CMK (cell line): ENCODE measurements around the gene ZNF414.

Source experiments
- DNase-seq: peaks from one replicate; pipeline ENCODE4 v3.0.0-alpha.2; 2010; ENCODE audit warnings: low read depth

ZNF414 gene

DNA sequence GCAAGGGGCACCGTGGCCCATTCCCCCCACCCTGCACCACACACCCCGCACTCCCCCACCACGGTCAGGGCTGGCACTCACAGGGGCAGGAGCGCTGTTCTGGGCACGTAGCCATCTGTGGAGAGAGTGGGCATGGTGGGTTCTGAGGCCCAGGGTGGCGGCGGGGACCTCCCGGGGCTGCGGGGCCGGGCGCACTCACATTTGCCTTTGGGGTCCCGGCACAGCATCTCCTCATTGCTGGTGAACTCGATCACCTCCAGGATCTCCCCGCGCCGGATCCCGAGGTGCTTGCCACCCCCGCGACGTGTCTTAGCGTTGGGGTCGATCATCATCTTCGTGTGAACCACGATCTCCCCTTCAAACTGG, 23.6 kb downstream of the ZNF414 start:
- DNase-seq: no peak

DNA sequence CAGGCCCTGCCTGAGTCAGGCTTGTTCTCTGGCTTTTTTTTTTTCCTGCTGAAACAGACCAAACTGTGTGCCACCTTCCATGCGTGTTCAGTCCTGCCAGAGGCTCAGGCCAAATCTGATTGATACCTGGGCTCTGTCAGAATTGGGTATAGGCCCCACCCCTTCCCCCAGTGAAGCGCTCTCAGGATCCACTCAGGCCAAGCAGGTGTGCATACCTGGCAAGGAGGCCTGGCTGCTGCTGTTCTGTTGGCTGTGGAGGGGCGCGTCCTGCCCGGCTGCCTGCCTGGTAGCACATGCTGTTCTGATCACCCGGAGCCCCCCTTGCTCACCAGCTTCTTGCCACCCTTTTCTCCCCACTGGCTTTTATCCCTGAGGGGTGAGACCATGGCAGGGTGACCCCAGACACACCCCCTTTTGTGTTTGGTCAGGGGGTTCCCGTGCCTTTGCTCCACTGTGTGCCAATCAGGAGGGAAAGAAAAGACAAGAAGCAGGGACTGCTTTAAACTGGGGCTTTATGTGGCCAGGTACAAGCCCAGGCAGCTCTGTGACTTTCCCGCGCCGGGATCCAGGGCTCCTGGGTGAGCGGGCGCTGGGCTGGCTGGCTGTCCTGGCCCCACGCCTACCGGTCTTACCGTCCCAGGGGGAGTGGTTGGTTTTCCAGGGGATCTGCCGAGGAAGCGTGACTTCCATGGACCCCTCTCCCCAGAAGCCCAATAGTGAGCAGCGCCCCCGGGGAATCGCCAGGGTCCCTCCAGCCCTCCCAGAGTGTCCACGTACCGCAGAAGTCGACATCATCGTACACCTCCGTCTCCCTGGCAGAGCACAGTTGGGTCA, 24.2 kb downstream of the ZNF414 start:
- no peak for DNase-seq

DNA sequence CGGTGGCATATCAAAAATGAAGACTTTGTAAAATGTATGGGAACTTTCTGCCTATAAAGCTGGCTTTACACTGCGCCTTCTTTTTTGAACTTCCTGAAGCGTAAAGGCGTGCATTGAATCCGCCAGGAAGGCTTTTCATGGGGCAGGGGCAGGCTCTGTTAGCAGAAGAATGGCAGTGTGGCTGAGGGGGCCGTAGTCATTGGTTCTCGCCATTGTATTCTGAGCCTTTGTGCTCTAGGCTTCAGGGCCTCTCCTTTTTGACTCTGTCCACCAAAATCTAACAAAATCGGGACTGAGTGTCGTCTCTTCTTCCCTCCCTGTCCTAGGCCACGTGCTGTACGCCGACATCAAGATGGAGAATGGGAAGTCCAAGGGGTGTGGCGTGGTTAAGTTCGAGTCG, 25.6 kb downstream of the ZNF414 start:
- no peak for DNase-seq

DNA sequence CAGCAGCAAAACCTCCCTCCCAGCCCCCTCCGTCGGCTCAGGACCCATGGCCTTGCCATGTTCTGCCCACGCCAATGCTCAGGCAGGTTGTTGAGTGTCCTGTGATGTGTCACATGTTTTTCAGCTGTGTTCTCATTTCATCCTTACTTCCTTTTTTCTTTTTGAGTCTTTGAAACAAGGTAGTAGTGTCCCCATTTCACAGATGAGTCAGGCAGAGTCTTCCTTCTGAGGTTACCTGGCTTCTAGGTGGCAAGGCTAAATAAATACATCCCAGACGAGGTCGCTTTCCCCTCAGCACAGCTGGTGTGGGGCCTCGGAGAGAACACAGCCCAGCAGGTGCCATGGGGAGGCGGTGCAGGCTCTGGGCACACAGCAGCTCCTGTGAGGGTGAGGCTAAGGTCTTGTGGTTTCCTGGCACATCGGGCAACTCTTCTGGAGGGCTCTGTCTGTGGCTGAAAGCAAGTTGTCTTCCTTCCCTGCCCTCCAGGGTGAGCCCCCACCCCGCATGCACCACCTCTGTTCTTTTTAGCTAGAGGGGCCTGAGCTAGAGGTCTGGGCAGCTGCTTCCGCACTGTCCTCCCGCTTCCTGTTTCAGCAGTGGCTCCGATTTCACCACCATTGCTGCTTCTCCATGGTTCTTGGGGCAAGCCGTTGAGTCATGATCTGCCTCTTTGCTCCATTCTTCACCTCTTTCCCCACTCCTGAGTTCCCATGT, 26.7 kb downstream of the ZNF414 start:
- DNase-seq: no peak

DNA sequence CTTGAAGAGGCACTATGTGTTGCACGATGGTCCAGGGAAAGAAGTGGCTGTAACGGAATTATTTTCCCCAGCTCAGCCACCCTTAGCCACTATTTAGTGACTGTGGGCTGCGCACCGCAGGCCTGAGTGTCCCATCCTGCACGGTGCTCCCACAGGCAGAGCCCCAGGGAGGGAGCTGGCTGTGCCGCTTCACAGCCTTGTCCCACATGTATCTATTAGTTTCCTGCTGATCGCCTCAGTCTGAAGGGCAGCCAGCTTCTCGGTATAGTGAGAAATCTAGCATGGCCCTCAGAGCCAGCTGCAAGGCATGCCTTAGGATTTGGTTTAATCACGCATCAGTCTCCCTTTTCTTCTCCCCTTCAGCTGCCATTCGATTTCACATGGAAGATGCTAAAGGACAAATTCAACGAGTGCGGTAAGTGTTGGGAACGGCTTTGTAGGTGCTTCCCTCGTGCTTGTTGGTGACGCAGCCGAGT, 27.3 kb downstream of the ZNF414 start:
- DNase-seq: no peak

DNA sequence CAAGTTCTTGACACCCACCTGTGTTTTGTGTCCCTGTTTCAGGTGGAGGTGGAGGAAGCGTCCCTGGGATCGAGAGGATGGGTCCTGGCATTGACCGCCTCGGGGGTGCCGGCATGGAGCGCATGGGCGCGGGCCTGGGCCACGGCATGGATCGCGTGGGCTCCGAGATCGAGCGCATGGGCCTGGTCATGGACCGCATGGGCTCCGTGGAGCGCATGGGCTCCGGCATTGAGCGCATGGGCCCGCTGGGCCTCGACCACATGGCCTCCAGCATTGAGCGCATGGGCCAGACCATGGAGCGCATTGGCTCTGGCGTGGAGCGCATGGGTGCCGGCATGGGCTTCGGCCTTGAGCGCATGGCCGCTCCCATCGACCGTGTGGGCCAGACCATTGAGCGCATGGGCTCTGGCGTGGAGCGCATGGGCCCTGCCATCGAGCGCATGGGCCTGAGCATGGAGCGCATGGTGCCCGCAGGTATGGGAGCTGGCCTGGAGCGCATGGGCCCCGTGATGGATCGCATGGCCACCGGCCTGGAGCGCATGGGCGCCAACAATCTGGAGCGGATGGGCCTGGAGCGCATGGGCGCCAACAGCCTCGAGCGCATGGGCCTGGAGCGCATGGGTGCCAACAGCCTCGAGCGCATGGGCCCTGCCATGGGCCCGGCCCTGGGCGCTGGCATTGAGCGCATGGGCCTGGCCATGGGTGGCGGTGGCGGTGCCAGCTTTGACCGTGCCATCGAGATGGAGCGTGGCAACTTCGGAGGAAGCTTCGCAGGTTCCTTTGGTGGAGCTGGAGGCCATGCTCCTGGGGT, 28.2 kb downstream of the ZNF414 start:
- no peak for DNase-seq

DNA sequence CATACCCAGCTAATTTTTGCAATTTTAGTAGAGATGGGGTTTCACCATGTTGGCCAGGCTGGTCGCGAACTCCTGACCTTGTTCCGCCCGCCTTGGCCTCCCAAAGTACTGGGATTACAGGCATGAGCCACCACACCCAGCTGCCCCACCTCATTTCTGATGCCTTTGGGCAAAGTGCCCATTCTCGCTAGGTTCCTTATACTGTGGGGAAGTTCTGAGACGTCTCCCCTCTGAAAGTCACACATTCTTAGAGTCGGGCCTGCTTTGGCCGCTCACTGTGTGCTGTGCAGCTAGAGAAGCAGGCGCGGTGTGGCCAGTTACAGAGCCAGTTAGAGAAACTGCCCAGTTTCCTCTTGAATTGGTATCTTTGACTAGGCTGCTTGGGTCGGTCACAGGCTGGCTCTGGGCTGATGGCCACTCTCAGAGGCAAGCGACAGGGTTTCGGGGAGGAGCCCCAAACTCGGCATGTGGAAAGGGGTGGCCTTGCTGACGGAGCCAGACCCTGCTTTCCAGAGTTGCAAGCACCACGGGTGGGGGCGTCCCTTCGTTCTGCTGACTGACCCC, 29.6 kb downstream of the ZNF414 start:
- no peak for DNase-seq

DNA sequence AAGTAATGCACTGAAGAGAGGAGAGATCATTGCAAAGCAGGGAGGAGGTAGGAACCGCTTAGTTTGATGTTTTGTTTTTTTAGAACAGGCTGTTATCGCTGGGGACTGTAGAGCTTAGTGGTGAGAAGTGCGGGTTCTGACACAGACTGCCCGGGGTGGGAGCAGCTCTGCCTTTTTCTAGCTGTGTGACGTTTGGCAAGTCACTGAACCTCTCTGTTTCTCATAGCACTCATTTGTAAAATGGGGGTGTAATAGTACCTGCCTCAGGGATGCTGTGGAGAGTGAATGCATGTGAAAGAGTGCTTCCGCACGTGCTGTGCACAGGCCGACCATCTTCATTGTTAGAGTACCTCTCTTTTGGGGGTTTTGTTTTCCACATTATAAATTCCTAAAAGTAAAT, 30.8 kb downstream of the ZNF414 start:
- no peak for DNase-seq

DNA sequence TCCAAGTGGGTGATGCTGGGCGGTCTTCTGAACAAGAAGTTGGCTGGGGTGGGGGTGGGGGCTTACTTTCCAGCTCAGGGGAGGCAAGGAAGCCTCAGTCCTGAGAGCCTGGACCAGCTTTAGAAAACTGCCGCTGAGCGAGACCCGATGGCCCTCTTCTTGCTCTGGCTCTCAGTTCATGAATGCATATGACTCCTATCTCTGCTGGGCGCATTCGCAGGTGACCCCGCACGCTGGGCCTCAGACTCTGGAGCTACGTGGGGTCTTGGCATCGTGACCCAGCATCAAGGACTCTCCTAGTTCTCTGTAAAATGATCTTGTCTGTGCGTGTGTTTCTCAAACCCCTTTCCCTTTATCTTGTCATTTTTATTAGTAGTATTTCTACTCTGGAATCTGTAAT, 31.3 kb downstream of the ZNF414 start:
- DNase-seq: no peak

DNA sequence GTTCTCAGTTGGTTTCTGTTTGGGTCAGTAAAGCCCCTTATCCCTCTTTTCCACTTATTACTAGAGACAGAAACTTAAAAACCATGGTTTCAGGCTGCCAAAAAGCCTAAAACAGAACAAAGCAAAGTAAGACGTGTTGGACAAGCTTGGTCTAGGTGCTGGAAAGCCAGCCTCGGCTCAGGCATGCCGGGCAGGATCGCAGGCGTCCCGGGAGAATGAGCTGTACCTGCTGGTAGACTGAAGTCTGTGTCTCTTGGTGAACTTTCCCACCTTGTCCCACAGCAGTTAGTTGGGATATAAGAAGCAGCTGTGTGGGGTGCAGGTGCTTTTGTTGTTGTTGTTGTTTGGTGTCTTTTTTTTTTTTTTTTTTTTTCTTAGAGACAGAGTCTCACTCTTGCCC, 32.4 kb downstream of the ZNF414 start:
- no peak for DNase-seq

DNA sequence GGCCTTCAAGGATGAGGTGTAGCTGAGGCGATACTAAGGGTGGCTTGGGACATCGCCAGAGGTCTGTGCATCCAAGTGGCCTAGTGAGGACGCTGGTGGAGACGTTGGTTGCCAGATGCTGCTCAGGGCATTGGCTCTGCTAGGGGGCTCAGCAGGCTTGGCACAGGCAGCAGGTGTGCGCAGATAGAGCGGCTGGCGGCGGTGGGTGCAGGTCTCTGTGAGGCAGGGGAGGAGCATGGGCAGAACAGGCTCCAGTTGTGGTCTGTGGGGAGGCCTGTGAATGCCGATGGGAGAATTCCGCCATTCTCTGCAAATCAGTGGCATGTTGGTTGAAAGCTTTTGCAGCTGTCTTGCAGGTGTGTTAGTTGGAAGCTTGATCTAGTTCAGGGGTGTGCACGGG, 32.8 kb downstream of the ZNF414 start:
- DNase-seq: no peak

DNA sequence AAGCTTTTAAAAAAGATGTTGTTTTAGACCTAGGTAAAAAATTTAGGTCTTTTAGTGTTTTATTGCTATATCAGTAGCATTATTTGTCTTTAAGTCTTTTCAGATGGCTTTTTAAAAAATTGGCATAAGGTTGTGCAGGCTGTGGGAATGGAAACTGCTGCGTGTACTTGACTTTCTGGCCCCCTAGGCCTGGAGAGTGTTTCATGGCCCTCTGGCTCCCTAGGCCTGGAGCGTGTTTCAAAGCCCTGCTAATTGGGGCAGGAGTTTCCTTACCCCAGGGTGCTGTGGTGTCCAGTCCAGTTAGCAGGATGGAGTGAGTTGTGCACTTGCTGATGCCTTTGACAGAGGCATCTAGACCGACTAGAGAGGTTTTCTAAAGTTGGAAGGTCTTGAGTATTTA, 35.4 kb downstream of the ZNF414 start:
- no peak for DNase-seq

DNA sequence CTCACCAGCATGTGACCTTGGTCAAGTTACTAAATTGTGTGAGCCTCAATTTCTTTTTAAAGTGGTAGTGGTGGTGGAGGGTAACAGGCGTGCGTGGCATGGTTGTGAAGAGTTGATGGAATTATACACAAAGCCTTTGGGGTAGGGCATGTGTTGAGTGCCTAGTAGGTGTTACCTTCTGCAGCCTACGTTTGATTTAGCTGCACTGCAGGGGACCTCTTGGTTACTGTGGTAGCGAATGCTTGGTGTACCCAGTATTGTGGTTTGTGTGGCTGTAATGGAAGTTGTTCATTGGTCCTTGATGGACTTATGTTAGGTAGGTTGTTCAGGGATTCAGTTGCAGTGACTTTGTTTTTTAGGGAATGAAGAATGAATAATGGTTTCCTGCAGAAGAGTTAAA, 36.1 kb downstream of the ZNF414 start:
- no peak for DNase-seq

DNA sequence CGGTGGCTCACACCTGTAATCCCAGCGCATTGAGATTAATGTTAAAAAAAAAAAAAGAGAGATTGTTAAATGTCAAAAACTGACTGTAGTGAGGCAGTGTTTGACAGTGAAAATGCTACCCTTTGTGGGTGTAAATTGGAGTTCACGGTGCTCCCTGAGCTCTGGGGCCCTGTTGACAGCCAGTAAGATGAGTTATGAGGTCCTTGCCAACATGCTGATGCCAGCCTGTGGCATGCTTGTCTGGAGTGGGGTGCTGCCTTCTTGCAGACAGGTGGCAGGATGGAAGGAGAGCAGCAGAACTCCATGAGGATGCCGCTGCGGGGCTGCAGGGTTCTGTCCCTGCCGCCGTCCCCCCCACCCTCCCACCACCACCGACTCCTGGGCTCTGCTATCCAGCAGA, 37.4 kb downstream of the ZNF414 start:
- no peak for DNase-seq

DNA sequence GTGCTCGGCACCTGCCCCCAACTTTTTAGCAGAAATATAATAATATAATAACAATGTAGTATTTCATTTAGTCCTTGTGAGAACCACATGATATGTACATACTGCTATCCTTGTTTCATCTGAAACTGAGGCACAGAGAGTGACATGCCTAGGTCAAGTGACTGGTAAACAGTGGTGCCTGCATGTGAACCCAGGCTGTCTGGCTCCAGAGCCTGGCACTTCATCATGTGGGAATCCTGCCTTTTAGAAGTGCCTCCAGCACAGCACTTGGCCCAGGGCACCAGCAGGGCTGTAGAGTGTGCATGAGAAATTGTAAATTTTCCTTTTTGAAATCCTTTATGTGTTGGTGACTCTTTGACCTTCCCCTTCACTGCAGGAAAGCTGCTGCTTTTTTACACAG, 39.0 kb downstream of the ZNF414 start:
- no peak for DNase-seq

DNA sequence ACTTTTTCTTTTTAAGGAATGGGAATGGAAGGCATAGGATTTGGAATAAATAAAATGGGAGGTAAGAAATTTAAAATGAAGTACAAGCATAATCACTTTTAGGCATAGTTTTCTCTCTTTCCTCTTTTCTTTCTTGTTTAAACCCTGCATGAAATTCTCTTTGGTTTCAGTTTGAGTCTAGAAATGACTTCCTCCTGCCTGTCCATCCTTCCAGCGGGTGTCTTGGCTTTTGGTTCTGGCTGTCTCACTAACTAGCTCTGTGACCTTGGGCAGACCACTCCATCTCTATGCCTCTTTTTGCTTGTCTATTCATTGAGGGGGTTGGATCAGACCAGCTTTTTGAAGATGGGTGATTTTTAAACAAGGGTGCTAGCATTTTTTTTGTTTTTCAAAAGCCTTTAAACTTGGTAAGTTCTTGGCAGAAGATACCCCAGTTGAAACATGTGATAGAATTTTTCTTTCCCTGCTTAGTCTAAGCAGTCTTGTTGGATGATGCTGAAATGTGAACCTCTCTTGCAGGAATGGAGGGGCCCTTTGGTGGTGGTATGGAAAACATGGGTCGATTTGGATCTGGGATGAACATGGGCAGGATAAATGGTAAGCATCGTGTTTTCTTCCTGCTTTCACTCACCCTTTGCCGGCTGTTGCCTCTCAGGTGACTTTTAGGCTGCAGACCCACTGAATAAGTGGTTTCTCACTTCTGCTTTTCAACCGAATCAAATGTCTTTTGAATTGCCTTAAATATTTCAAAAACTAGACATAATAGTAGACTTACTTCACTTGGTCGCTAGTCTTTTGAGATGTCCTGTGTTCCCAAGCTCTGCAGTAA, 40.1 kb downstream of the ZNF414 start:
- DNase-seq: no peak

DNA sequence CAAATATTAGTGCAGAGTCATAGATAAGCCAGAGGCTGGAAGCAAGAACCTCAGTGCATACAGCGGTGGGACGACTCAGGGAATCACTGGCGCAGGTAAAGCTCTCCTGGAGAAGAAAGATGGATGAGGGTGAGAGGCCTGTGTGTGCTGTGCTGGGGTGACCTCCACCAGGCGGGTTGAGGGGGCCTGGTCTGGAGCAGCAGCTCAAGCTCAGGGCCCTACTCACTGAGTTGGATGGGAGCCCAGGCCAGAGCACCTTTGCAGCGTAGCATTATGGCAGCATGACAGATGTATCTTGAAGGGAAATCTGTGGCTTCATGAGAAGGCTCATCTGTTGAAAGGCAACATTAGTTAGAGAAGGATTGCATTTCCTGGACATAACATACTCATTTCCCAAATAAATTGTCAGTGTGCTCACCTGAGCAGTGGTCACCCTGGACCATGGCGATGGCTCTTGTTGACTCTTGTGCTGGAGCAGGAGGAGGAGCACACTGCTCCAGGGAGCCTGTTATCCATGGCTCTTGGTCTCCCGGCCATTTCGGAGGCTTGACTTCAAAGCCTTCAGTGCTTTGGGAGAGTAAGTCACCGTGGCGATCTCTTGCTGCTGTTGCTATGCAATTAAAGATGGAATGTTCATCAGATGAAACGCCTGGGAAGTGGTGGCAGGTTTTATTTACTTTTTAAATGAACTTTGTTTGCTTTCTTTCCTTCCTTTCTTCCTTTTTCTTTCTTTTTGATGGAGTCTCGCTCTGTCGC, 44.2 kb downstream of the ZNF414 start:
- no peak for DNase-seq

DNA sequence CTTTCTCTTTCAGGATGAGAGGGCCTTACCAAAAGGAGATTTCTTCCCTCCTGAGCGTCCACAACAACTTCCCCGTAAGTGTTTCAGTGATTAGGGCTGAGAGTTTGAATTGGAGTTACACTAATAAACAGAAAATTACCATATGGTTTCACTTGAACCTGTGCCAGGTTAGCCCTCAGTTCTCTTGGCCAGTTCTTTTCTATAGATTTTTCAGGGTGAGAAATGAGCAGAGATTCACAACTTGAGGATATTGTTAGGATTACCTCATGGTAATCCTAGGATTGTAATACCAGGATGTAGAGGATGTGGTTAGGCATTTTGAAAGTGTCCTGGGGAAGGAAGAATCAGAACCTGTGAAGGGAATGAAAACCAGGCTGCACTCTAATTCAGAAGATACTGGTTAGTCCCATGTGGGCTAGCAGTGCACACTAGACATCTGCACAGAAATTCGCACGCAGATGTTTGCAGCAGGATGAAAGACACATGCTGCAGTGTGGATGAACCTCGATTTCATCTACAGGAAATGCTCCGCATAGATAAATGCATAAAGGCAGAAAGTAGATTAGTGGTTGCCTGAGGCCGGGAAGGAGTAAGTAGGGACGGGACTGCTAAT, 45.1 kb downstream of the ZNF414 start:
- DNase-seq: no peak

DNA sequence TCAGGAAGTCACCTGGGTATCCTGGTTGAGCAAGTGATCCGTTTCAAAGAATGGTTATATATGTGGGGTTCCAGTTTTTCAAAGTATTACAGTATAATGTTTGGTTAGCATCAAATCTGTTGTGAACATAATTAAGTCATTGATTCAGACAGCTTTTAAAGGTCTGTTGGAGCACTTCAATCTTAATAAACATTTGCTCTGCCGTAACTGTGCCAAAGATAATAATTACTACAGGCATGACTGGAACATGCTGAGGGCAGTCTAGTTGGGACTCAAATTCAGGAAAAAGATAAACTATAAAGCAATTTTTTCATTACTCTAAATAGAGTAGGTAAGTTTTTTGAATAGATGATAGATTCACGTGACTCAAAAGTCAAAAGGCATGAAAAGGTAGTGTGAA, 45.8 kb downstream of the ZNF414 start:
- no peak for DNase-seq

DNA sequence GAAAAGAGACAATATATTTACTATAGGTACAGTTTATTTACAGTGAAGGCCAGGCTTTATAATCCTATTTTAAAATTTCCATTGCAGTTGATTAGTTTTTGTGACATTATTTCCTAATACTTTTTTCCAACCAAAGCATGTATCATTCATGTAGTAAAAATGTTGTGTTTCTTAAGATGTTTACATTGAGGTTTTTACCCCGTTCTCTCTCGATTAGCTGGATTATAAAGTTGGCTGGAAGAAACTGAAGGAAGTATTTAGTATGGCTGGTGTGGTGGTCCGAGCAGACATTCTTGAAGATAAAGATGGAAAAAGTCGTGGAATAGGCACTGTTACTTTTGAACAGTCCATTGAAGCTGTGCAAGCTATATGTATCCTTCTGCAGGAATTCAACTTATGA, 47.9 kb downstream of the ZNF414 start:
- no peak for DNase-seq
